Stimulated activated CD4-positive, alpha-beta T cell treated with anti-CD3 and anti-CD28 coated beads, Interleukin-4, amount 100 ng/mL, for 1 hour (primary cell): Measurements from ENCODE around the gene LRRC25.
"Not testable (repeated sequence)": the region's sequence is repeated elsewhere in the genome, so short reads cannot be mapped to it uniquely, and the experiment has no call there.

ENCODE experiments used
- DNase-seq: peaks from one replicate; pipeline ENCODE4 v3.0.0-alpha.2; 2020

LRRC25 gene

GRCh38 chr19:18424122-18424889 is 26.9 kb upstream of the LRRC25 start:
- no peak for DNase-seq

DNA sequence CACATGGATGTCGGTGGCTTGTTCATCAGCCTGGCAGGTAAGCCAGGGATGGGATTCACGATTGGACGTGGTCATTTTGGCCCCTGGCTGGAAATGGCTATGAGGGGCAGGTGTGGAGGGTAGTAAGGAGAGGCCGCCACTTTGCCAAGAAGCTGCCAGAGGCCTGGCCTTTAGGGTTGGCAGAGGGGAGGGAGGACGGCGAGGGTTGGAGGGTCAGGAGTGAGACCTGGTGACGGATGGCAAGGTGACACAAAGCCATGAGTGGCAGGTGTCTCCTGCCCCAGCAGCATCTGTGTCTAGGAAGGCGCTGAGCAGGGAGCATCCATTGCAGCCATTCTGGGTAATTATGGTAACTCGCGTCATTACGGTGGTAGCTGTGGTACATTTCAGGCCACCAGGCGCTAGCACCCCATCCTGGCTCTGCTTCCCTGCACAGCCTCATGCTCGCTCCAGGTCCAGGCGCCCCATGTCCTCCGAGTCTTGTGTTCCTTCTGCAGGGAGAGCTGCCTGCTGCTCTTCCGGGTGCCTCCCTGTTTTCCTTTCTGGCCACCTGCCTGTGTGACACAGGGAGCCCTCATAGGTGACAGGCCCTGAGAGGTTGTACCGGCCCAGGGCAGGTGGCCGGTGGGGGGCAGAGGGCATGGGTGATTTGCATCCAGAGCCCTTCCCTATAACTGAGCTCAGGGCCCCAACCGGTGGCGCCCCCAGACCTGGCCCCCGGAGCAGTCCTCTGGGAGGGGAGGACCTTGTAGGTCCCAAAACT is 26.0 kb upstream of the LRRC25 start:
- DNase-seq: no peak

- DNase-seq: no peak
These were observed 25.2 kb upstream of the LRRC25 start for GRCh38 chr19:18422530-18423191.

DNA sequence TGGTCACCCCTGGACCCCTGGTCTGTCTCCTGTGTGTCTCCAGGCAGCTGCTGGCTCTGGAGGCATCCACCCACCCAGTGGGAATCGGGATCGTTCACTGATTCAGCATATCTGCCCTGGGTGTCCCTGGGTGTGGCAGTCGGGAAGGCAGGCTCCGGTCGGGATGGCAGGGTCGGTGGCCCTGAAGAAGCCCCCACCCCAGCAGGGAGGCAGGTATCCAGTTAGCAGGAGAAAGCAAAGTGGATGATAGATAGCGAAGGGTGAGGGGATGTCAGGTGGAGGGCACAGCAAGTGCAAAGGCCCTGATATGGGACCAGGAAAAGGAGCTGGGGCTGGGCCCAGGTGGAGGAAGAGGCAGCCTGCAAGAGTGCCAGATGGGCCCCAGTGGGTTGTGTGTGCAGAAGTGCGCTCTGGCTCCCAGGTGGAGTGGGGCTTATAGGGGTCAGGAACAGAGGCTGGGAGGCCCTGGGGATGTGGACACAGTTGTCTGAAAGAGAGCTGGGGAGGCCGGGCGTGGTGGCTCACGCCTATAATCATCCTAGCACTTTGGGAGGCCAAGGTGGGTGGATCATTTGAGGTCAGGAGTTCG is 24.0 kb upstream of the LRRC25 start:
- DNase-seq: no peak

DNA sequence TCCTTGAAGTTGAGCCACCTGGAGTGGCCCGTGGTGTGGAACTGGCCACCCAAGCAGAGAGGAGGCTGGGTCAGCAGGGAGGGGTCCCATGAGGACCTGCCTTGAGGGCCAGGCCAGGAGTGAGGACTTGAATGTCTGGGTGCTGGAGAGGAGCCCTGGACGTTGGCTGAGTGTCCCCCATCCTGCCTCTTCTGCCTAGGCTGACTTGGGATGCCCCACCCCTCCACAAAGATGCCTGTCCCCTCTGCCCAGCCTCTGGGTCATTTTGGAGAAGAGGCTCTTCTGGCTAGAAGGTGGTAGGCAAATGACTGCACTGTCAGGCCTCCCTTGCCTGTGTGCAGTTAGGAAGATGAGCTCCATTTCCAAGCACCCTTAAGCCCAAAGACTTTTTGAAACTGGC is 23.5 kb upstream of the LRRC25 start:
- DNase-seq: no peak

- DNase-seq: peak; percentile 54
These were observed 22.5 kb upstream of the LRRC25 start for GRCh38 chr19:18419699-18420460.

GRCh38 chr19:18419195-18419698 is 21.8 kb upstream of the LRRC25 start, which contains the start of gene SSBP4:
Gene SSBP4 (plus strand): TSS chr19:18419398. CDS start chr19:18419649, 251 bp downstream.
- peak; percentile 68 for DNase-seq

- DNase-seq: no peak
These were observed 21.2 kb upstream of the LRRC25 start for GRCh38 chr19:18418483-18419194.

GRCh38 chr19:18418029-18418482 is 20.6 kb upstream of the LRRC25 start:
- peak; percentile 45 for DNase-seq

- DNase-seq: no peak
These were observed 20.0 kb upstream of the LRRC25 start for GRCh38 chr19:18417250-18418028.

DNA sequence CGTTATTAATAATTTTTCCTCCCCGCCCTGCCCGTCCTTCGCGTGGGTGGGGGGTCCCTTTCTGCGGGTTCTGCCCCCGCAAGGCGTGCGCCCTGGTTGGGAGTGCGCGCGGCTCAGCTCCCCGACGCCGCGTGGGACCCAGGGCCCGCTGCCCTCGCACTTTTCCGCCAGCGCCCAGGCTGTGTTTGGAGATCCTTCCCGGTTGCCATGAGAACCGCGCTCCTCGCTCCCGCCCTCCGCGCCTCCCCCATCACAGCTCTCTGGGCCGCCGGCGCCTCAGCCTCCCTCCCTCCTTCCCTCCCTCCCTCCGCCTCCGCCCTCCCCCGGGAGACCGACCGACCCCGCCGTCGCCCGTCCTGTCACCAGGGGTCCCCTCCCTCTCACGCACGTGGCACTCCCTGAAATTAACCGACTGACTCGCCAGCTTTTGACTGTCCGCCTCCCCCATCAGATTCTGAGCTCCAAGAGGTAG is 19.4 kb upstream of the LRRC25 start:
- DNase-seq: peak; percentile 49

GRCh38 chr19:18415178-18415867 is 17.9 kb upstream of the LRRC25 start:
- no peak for DNase-seq

DNA sequence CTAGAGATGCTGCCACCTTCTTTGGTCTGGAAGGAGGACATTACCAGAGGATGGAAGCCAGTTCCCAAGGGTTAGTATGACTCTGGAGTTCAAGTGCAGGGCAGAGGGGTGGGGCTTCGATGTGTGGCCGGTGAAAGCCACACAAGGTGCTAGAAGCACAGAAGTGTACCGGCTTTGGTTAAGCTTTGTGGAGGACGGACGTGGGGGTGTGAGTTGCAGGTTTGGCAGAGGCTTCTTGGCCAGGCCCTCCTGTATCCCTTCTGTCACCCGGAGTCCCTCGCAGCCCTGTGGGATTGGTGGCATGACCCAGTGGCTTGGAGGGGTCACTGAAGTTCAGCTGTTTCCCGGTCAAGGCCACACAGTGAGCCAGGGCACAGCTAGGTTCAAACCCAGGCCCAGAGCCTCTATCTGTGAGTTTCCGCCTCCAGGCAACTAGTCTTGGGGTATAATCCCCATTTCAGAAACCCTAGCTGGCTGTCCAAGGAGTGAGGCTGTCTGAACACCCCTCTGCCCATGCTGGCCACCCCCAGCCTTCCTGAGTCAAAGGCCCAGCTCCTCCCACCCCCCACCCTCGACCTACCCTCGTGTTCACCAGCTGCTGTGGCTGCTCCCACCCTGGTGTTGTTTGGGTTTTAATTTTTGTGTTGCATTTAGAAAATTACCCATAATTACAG is 17.2 kb upstream of the LRRC25 start:
- no peak for DNase-seq

- DNase-seq: no peak
These were observed 15.3 kb upstream of the LRRC25 start for GRCh38 chr19:18412610-18413239.

DNA sequence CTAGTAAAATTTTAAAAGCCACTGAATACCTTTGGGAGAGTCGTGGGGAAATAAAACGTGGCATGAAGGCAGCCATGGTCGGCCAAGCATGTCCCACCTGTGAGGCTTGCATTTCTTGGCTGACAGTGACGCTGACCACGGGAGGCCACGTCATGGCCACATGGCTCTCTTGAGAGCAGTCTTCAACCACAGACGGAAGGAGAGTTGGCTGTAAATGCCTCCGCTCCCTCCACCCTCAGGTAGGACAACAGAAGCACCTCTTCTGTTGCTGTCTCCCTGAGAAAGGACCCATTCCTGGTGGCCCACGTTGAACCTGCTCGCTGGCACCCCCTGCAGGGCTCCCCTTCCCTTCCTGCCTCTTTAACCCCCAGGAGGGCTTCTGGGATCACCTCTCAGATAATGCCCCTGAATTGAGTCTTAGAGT is 10.6 kb upstream of the LRRC25 start:
- peak; percentile 40 for DNase-seq

- no peak for DNase-seq
These were observed 9.3 kb upstream of the LRRC25 start for GRCh38 chr19:18406749-18407148.

GRCh38 chr19:18405754-18406153 is 8.3 kb upstream of the LRRC25 start:
- DNase-seq: not testable (repeated sequence)

DNA sequence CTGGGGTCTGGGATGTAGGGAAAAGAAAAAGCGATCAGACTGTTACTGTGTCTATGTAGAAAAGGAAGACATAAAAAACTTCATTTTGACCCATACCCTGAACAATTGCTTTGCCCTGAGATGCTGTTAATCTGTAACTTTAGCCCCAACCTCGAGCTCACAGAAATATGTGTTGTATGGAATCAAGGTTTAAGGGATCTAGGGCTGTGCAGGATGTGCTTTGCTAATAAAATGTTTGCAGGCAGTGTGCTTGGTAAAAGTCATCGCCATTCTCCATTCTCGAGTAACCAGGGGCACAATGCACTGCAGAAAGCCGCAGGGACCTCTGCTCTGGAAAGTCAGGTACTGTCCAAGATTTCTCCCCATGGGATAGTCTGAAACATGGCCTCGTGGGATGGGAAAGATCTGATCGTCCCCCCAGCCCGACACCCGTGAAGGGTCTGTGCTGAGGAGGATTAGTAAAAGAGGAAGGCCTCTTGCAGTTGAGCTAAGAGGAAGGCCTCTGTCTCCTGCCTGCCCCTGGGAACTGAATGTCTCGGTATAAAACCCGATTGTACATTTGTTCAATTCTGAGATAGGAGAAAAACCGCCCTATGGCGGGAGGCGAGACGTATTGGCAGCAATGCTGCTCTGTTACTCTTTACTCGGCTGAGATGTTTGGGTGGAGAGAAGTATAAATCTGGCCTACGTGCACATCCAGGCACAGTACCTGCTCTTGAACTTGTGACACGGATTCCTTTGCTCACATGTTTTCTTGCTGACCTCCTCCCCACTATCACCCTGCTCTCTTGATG is 5.2 kb upstream of the LRRC25 start:
- not testable (repeated sequence) for DNase-seq
